HG03469 (cell line): Measurements from ENCODE around the gene LRRC34.

Experiments
- ATAC-seq: cut with Tn5 transposase; IDR thresholded peaks from one replicate; pipeline ENCODE4 v1.9.1; 2021; ENCODE audit warnings: mild to moderate bottlenecking, moderate library complexity, moderate number of reproducible peaks; ENCODE audit not compliant: unreplicated experiment

Gene LRRC34

GRCh38 chr3:169812332-169813235 is at the start of gene LRRC34, which contains the start of gene LRRIQ4:
Gene LRRC34, minus strand, starts transcription at chr3:169812904. Its CDS starts 356 bp downstream, at chr3:169812548.
Gene LRRIQ4, plus strand, starts transcription at chr3:169812870. Its CDS starts 9,052 bp downstream, at chr3:169821922.
- peak; percentile 42 for ATAC-seq

GRCh38 chr3:169861871-169862270 is 49.2 kb upstream of the LRRC34 start:
- no peak for ATAC-seq

GRCh38 chr3:169857811-169858210 is 45.1 kb upstream of the LRRC34 start:
- ATAC-seq: no peak

- ATAC-seq: no peak
Measured at GRCh38 chr3:169855514-169855913, 42.8 kb upstream of the LRRC34 start.

GRCh38 chr3:169850618-169851017 is 37.9 kb upstream of the LRRC34 start:
- no peak for ATAC-seq

- ATAC-seq: no peak
Measured at GRCh38 chr3:169848741-169849140, 36.0 kb upstream of the LRRC34 start.

GRCh38 chr3:169847896-169848295 is 35.2 kb upstream of the LRRC34 start:
- no peak for ATAC-seq

- ATAC-seq: peak; percentile 97
Measured at GRCh38 chr3:169846458-169847193, 33.9 kb upstream of the LRRC34 start.

- ATAC-seq: no peak
Measured at GRCh38 chr3:169842960-169843359, 30.3 kb upstream of the LRRC34 start.

- ATAC-seq: peak; percentile 74
Measured at GRCh38 chr3:169841171-169841570, 28.5 kb upstream of the LRRC34 start.

- ATAC-seq: no peak
Measured at GRCh38 chr3:169838511-169839030, 25.9 kb upstream of the LRRC34 start.

- ATAC-seq: no peak
Measured at GRCh38 chr3:169836942-169837275, 24.2 kb upstream of the LRRC34 start.

GRCh38 chr3:169836078-169836941 is 23.6 kb upstream of the LRRC34 start:
- peak; percentile 71 for ATAC-seq

- no peak for ATAC-seq
Measured at GRCh38 chr3:169835533-169835932, 22.8 kb upstream of the LRRC34 start.

GRCh38 chr3:169827712-169828111 is 15.0 kb upstream of the LRRC34 start:
- ATAC-seq: no peak

GRCh38 chr3:169825316-169825715 is 12.6 kb upstream of the LRRC34 start:
- no peak for ATAC-seq

GRCh38 chr3:169822983-169823382 is 10.3 kb upstream of the LRRC34 start:
- no peak for ATAC-seq

GRCh38 chr3:169822540-169822939 is 9.8 kb upstream of the LRRC34 start:
- no peak for ATAC-seq

- ATAC-seq: no peak
Measured at GRCh38 chr3:169822091-169822490, 9.4 kb upstream of the LRRC34 start.

GRCh38 chr3:169818316-169818715 is 5.6 kb upstream of the LRRC34 start:
- ATAC-seq: no peak
